HEK293T (cell line): Measurements from ENCODE around the gene PXK.

Source experiments
- LEF1 ChIP-seq: fragments of 450-650 bp; IDR thresholded peaks from 2 replicates; pipeline ENCODE4 v1.6.1; 2017; ENCODE audit warnings: mild to moderate bottlenecking, borderline replicate concordance
- SP1 ChIP-seq: fragments of 450-650 bp; IDR thresholded peaks from 2 replicates; pipeline ENCODE4 v1.6.1; 2017
- TF ChIP-seq, protein P1 (sequence below): fragments of 450-650 bp; IDR thresholded peaks from 2 replicates; pipeline ENCODE4 v1.6.1; 2016

DNA sequence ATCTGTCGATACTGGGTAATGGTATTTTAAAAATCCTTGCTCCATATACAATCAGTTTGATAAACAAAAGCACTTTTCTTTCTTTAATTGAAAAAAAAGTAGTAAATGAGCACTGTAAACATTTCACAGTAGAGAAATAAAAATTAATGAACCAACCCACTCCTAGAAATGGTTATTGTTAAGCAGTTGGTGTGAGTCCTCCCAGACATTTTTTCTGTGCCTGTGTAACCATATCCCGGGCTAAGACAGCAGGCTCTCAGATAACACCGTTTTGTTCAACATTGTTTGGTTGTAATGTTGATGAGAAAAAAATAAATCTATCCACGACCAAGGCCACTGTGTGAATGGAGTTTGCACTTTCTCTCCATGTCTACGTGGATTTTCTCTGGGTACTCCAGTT, 42.6 kb downstream of the PXK start:
- TF ChIP-seq SP1 (no peak), LEF1 (no peak)
- TF ChIP-seq, protein P1, sequence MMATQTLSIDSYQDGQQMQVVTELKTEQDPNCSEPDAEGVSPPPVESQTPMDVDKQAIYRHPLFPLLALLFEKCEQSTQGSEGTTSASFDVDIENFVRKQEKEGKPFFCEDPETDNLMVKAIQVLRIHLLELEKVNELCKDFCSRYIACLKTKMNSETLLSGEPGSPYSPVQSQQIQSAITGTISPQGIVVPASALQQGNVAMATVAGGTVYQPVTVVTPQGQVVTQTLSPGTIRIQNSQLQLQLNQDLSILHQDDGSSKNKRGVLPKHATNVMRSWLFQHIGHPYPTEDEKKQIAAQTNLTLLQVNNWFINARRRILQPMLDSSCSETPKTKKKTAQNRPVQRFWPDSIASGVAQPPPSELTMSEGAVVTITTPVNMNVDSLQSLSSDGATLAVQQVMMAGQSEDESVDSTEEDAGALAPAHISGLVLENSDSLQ = no peak
